ENCODE data around the gene LMBR1. TPM values are rescaled to one million over a fixed set of nuclear protein-coding genes. Genes with fewer than 3 reads are reported as not detected.

LMBR1 gene
- total RNA-seq, 1 donor = 53.0 TPM

DNA sequence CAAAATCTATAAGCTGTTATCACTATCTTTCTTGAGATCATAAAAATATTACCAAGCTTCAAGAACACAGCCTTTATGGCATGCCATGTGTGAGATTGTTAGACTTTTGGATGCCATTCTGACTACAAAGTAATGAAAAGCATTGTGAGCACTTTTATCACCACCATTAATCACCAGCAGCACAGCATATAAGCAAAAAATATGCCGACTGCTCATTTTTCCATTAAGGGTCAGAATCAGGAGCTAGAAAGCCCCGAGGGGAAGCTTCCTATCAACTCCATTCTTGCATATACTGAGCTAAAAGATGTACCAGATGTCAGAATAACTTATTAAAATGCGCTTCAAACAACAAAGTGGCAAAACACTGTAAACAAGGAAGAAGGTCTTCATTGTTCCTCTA, 114.3 kb downstream of the LMBR1 start:
- Histone ChIP-seq H3K27me3 (ENCODE audit: insufficient read depth, low read length) (no peaks in the 10 kb centered on the region), H3K4me1 (ENCODE audit: insufficient read depth, low read length) (peaks cover 3% of the 10 kb centered on the region), H3K4me3 (ENCODE audit: low read length) (no peak overlapping the region), H3K9me3 (ENCODE audit: low read depth, low read length) (no peaks in the 10 kb centered on the region)

- H3K4me1 ChIP-seq (ENCODE audit: insufficient read depth, low read length) = peaks cover 3% of the 10 kb centered on the region
- H3K4me3 ChIP-seq (ENCODE audit: low read length) = no peak overlapping the region
- H3K27me3 ChIP-seq (ENCODE audit: insufficient read depth, low read length) = no peaks in the 10 kb centered on the region
- no peaks in the 10 kb centered on the region for H3K9me3 ChIP-seq (ENCODE audit: low read depth, low read length)
Observed at GRCh38 chr7:156778201-156778600, 114.8 kb downstream of the LMBR1 start.

- H3K27me3 ChIP-seq (ENCODE audit: insufficient read depth, low read length) = no peaks in the 10 kb centered on the region
- H3K4me1 ChIP-seq (ENCODE audit: insufficient read depth, low read length) = peaks cover 3% of the 10 kb centered on the region
- H3K9me3 ChIP-seq (ENCODE audit: low read depth, low read length) = no peaks in the 10 kb centered on the region
- H3K4me3 ChIP-seq (ENCODE audit: low read length) = no peak overlapping the region
Observed at GRCh38 chr7:156777364-156778069, 115.5 kb downstream of the LMBR1 start.

DNA sequence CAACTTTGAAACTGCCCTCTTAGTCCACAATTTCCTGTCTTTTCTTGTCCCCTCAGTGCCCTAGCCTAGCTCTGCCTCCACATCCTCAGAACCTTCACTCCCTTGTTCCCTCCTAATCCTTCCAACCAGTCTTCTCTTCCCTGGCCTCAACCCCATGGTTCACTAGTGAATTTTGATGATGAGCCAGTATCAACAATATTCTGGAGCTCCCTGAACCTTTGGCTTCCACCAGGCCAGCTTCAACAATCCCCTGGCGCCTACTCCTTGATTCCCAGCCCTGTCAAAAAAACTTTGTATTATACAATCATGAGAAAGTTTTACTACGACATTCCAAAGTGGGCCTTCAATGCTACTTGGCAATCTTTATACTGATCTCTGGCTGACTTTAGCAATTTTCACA, 116.5 kb downstream of the LMBR1 start:
- H3K4me3 ChIP-seq (ENCODE audit: low read length) = no peak overlapping the region

DNA sequence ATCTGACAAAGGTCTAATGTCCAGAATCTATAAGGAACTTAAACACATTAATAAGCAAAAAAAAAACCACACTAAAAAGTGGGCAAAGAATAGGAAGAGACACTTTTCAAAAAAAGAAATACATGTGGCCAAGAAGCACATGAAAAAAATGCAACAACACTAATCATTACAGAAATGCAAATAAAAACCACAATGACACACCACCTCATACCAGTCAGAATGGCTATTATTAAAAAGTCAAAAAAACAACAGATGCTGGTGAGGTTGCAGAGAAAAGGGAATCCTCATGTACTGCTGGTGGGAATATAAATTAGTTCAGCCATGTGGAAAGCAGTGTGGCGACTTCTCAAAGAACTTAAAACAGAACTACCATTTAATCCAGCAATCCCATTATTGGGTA, 119.0 kb downstream of the LMBR1 start:
- H3K27me3 ChIP-seq (ENCODE audit: insufficient read depth, low read length) = no peaks in the 10 kb centered on the region
- no peaks in the 10 kb centered on the region for H3K9me3 ChIP-seq (ENCODE audit: low read depth, low read length)
- no peak overlapping the region for H3K4me3 ChIP-seq (ENCODE audit: low read length)
- no peaks in the 10 kb centered on the region for H3K4me1 ChIP-seq (ENCODE audit: insufficient read depth, low read length)

More for the DNA sequence above, 116.5 kb downstream of the LMBR1 start:
- Histone ChIP-seq H3K9me3 (ENCODE audit: low read depth, low read length) (no peaks in the 10 kb centered on the region), H3K27me3 (ENCODE audit: insufficient read depth, low read length) (no peaks in the 10 kb centered on the region), H3K4me1 (ENCODE audit: insufficient read depth, low read length) (peaks cover 3% of the 10 kb centered on the region)

DNA sequence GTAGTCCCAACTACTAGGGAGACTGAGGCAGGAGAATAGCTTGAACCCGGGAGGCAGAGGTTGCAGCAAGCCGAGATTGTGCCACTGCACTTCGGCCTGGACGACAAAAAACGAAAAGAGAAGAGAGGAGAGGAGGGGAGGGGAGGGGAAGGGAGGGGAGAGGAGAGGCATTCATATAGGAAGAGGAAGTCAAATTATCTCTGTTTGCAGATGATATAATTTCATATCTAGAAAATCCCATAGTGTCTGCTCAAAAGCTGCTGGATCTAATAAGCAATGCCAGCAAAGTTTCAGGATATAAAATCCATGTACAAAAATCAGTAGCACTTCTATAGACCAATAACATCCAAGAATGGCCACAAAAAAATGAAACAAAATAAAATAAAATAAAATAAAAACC, 120.3 kb downstream of the LMBR1 start:
- no peak overlapping the region for H3K4me3 ChIP-seq (ENCODE audit: low read length)
- no peaks in the 10 kb centered on the region for H3K4me1 ChIP-seq (ENCODE audit: insufficient read depth, low read length)
- no peaks in the 10 kb centered on the region for H3K9me3 ChIP-seq (ENCODE audit: low read depth, low read length)
- H3K27me3 ChIP-seq (ENCODE audit: insufficient read depth, low read length) = no peaks in the 10 kb centered on the region

DNA sequence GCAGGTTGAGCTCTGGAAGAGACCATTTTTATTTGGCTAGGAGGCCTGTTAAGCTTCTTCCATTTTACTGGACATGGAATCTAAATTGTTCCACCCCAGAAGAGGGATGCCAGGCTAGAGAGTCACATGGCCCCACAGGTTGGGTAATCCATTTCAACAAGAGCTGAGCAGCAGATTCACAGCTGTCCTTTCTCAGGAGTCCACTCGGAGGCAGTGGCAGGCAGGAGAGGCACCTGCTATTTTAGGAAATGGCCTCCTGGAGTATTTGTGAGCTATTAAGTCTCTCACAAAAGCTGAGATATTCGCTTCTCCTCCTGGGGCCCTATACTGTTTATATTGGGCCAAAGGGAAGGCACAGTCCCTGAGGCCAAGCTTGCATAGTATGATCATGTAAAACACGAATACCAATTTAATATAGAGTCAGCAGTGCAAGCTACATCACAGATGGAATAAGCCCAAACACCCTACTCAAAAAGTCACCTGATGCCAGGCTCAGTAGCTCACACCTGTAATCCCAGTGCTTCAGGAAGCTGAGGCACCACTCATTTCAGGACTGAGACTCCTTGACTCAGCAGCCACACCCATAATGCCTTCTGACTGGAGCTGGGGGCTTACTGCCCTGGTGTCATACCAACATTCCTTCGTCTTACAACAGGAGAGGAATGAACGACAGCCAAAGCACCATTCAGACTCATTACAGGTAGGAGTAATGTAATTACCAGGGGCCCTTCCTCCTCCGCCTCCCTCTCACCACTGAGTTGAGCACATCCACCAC, 124.1 kb downstream of the LMBR1 start:
- Histone ChIP-seq H3K27me3 (ENCODE audit: insufficient read depth, low read length) (no peaks in the 10 kb centered on the region), H3K9me3 (ENCODE audit: low read depth, low read length) (no peaks in the 10 kb centered on the region), H3K4me1 (ENCODE audit: insufficient read depth, low read length) (no peaks in the 10 kb centered on the region), H3K4me3 (ENCODE audit: low read length) (no peak overlapping the region)

DNA sequence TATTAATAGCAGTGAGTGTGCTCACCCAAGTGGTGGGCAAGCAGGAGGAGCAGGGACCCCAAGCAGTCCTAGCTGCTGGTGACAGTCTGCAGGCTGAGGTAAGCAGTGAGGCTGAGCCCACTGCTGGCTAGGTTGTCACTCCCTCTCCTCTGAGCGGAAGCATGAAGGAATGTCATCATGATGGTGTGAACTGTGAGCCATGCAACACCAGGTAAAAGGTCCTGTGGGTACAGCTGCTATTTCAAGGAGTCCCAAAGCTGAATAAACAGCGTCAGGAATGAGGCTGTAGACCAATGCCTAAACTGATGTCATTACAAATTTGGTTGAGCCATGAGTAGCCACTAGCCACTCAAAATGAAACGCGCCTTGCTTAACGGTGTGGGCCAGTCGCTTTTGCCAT, 126.3 kb downstream of the LMBR1 start:
- H3K4me1 ChIP-seq (ENCODE audit: insufficient read depth, low read length) = no peaks in the 10 kb centered on the region
- no peak overlapping the region for H3K4me3 ChIP-seq (ENCODE audit: low read length)
- H3K27me3 ChIP-seq (ENCODE audit: insufficient read depth, low read length) = no peaks in the 10 kb centered on the region
- H3K9me3 ChIP-seq (ENCODE audit: low read depth, low read length) = no peaks in the 10 kb centered on the region

DNA sequence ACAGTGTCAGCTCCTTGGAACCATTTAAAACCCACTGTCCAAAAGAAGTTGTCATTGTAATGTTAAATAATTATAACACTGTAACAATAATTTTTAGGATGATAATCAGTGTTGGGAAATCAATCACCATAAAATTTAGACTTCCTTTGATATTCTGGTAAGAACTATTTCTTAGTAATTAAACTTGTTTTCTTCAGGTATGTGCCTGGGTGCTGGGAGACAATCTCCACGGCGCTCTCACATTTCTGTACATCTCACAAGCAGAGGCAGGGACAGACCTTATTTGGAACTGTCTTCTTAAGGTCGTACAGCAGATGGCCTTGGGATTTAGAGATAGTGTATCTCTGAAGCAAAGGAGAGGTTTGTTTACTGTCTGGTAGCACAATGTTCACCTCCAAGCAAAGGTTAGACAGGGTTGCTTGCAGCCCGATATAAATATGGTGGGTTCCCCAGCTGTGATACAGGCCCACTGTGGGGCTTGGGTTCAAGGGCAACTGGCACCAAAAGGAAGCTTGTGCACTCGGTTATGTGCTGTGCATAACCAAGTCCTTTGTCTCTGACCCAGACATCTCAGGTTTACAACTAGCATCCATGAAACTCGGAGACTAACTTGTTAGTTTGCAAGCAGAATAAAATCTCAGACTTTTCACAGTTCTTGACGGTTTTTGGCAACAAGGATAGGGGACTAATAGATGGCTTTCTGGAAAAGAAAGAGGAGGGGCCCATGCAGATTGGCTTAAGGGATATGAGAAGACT, 126.9 kb downstream of the LMBR1 start:
- H3K9me3 ChIP-seq (ENCODE audit: low read depth, low read length) = no peaks in the 10 kb centered on the region
- H3K4me3 ChIP-seq (ENCODE audit: low read length) = no peak overlapping the region
- H3K27me3 ChIP-seq (ENCODE audit: insufficient read depth, low read length) = no peaks in the 10 kb centered on the region
- H3K4me1 ChIP-seq (ENCODE audit: insufficient read depth, low read length) = no peaks in the 10 kb centered on the region

- H3K4me3 ChIP-seq (ENCODE audit: low read length) = no peak overlapping the region
- H3K9me3 ChIP-seq (ENCODE audit: low read depth, low read length) = no peaks in the 10 kb centered on the region
- no peaks in the 10 kb centered on the region for H3K27me3 ChIP-seq (ENCODE audit: insufficient read depth, low read length)
- H3K4me1 ChIP-seq (ENCODE audit: insufficient read depth, low read length) = no peaks in the 10 kb centered on the region
Observed at GRCh38 chr7:156764766-156765165, 128.2 kb downstream of the LMBR1 start.

GRCh38 chr7:156764016-156764669, 128.8 kb downstream of the LMBR1 start:
- Histone ChIP-seq H3K27me3 (ENCODE audit: insufficient read depth, low read length) (no peaks in the 10 kb centered on the region), H3K9me3 (ENCODE audit: low read depth, low read length) (no peaks in the 10 kb centered on the region), H3K4me3 (ENCODE audit: low read length) (no peak overlapping the region), H3K4me1 (ENCODE audit: insufficient read depth, low read length) (no peaks in the 10 kb centered on the region)

DNA sequence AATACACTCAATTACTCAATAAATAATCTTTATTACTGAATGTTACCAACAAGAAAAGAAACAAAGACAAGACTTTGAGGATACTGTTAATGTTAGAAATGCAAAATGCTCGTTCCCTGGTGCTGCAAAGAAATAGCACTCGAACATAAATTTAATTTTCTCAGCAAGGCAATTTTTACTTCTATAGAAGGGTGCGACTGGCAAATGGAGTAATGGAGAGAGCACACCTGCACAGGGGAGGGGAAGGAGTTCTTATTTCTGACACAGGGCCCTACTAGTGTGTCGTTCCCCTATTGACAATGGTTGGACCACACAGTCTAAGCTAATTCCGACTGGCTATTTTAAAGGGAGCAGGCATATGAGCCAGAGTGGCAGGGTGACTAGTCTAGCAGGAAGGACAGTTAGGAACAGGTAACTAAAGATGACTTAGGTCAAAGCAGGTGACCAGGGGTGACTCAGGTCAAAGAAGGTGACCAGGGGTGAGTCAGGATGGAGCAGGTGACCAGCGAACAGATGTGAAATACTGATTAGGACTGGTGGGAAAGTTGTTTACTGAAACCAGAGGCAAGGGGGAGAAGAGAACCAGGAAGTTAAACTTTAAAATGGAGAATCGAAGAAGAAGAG, 133.3 kb downstream of the LMBR1 start:
- Histone ChIP-seq H3K9me3 (ENCODE audit: low read depth, low read length) (no peaks in the 10 kb centered on the region), H3K27me3 (ENCODE audit: insufficient read depth, low read length) (no peaks in the 10 kb centered on the region), H3K4me3 (ENCODE audit: low read length) (no peak overlapping the region), H3K4me1 (ENCODE audit: insufficient read depth, low read length) (no peaks in the 10 kb centered on the region)

DNA sequence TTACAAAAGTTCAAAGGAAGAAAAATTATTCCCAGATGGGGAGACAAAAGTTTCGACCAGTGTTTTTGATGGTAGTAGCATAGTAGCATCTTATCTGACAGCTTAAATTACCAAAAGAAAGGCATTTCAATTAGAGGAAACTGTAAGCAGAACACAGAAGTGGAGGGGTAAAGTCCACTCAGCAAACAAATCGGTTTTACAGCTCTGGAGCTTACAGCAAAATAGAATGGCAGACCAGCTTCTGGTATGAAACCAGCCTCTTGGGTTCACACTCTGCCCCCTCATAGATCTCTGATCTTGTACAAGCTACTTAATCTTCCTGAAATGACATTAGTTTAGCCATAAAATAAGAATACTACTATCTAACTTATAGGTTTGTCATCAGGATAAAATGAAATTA, 133.8 kb downstream of the LMBR1 start:
- no peaks in the 10 kb centered on the region for H3K9me3 ChIP-seq (ENCODE audit: low read depth, low read length)
- no peaks in the 10 kb centered on the region for H3K4me1 ChIP-seq (ENCODE audit: insufficient read depth, low read length)
- H3K4me3 ChIP-seq (ENCODE audit: low read length) = no peak overlapping the region
- no peaks in the 10 kb centered on the region for H3K27me3 ChIP-seq (ENCODE audit: insufficient read depth, low read length)

DNA sequence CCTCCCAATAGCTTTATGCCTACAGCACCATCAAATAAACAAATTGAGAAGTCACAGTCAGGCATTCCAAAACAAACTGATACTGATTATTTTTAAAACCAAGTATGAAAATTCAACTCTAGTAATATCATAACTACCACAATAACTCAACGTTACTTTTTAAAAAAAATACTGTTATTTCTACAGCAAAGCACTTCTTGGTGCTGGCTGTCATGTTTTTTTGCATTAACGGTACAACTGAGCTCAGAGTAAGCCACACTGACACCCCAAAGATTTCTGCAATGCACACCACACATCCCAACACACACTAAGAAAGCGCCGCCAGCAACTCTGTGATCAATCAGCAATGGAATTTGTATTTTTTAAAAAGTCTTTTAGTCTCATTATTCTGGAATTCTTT, 138.8 kb downstream of the LMBR1 start:
- no peaks in the 10 kb centered on the region for H3K27me3 ChIP-seq (ENCODE audit: insufficient read depth, low read length)
- H3K9me3 ChIP-seq (ENCODE audit: low read depth, low read length) = no peaks in the 10 kb centered on the region
- no peaks in the 10 kb centered on the region for H3K4me1 ChIP-seq (ENCODE audit: insufficient read depth, low read length)
- no peak overlapping the region for H3K4me3 ChIP-seq (ENCODE audit: low read length)
